ENCODE results near the gene GRIK3.
"Not testable (repeated sequence)": the region's sequence is repeated elsewhere in the genome, so short reads cannot be mapped to it uniquely, and the experiment has no call there.

GRIK3 gene

DNA sequence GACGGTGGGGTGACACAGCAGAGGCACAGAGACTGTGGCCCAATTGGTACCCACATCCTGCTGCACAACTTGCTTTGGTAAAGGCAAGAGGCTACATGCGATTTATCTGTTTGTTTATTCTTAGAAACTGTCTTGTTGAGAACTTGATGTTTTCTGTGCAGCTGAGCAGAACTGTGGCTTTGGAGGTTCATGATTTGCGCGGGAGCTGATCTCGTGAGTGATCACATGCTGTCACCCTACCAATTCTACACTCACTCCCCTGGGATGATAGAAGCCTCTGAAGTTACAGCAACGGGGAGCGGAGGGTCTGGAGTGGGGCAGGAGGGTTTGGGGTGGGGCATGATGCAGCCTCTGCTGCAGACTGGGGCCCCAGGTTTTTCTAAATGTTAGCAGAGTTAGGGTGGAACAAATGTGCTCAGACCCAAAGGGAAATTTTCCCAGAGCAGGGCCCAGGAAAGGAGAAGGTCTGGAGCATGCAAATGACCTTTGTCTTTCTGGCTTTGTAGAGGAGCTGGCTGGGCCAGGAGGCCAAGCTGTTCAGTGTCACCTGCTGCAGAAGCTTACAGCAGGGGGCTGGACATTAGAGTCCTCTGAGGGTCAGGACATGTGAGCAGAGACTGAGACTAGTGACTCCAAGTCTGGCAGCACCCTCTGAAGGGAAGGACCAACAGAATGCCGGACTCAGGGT lies 83.6 kb downstream of the GRIK3 start:
- no peak overlapping the region for H3K27ac ChIP-seq
- no peak for DNase-seq (ENCODE audit: low read depth, low spot score)

DNA sequence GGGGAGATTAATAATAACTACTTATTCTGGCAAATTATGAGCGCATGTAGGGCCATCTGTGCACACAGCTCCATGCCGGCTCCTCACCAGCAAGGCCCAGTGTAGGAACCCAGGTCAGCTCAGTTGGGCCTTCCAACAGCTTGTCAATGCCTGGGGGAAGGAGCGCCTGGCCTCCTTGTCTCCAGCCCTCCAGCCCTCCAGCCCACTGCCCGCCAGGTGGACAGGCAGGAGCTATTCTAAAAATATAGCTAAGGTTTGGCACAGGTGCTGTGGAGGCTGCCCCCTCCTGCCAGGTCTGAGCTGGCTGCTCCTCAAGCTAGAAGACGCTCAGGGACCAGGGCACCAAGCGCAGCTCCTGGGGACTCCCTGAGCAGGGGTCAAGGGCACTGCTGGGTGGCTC lies 85.7 kb downstream of the GRIK3 start:
- no peak overlapping the region for H3K27ac ChIP-seq
- DNase-seq (ENCODE audit: low read depth, low spot score) = no peak

DNA sequence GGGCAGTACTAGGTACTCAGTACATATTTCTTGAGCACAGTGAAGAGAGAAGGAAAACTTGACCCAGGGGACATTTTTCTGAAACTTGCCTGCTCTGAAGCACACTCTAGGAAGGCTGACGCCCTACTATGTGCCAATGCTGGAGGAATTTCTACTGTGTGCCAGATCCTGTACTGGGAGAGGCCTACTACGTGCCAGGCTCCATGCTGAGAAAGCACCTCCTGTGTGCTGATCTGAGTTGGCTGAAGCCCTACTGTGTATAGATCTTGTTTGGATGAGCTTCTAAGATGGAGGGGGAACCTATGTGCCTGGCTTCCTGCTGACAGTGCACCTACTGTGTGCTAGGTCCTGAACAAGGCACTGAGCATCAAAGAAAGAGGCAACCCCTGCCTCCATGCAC lies 86.2 kb downstream of the GRIK3 start:
- no peak for DNase-seq (ENCODE audit: low read depth, low spot score)
- H3K27ac ChIP-seq = no peak overlapping the region

DNA sequence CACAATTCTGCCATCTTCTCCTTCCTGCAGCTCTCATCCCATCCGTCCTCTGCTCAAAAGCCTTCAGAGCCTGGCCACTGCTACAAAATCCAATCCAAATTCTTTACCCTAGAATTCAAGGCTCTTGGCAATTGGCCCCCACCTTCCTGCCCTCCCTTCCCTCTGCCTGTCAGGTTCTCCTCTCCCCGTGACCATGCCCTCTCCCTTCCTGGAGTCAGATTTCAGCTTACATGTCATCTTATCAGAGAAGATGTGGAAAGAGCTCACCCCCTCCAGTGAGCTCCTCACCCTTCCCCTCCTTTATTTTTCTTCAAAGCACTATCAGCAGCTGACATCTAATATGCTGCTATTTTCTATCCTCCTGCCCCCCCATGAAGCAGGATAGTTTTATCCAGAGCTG lies 86.9 kb downstream of the GRIK3 start:
- no peak for DNase-seq (ENCODE audit: low read depth, low spot score)
- H3K27ac ChIP-seq = no peak overlapping the region

DNA sequence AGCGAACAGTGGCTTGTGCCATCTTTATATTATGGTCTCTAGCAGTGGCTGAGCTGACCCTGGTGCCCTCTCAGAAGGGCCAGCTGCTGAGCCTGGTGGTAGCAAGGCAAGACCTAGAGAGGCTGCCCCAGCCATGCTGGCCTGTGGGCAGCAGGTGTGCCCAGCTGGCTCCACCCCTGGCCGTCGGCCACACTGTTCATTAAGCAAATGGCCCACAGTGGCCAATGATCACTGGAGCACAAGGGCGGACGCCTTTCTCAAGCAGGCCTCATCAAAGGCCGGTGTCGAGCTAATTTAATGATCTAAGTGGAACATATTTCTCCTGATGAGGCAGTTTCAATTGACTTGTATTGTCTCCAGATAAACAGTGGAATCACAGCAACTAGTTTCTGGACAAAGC lies 89.4 kb downstream of the GRIK3 start:
- no peak for DNase-seq (ENCODE audit: low read depth, low spot score)
- H3K27ac ChIP-seq = no peak overlapping the region

DNA sequence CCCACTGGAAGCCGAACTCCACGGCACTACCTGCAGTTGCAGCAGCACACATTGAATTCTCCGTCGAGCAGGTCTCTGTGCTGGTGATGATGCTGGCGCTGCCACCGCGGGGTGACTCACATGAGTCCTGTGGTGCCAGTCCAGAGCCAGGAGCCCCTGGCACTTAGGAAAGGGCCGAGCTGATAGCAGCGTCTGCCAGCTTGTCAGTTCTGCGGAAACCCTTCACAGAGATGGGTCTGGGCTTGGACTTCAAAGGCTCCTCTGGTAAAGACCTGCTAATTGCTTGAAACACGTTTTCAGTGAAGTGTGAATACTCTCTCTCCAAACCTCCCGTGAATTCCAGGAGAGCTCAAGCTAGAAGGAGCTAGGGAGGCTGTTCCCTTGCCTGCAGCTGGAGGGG lies 92.2 kb downstream of the GRIK3 start:
- DNase-seq (ENCODE audit: low read depth, low spot score) = no peak
- no peak overlapping the region for H3K27ac ChIP-seq

DNA sequence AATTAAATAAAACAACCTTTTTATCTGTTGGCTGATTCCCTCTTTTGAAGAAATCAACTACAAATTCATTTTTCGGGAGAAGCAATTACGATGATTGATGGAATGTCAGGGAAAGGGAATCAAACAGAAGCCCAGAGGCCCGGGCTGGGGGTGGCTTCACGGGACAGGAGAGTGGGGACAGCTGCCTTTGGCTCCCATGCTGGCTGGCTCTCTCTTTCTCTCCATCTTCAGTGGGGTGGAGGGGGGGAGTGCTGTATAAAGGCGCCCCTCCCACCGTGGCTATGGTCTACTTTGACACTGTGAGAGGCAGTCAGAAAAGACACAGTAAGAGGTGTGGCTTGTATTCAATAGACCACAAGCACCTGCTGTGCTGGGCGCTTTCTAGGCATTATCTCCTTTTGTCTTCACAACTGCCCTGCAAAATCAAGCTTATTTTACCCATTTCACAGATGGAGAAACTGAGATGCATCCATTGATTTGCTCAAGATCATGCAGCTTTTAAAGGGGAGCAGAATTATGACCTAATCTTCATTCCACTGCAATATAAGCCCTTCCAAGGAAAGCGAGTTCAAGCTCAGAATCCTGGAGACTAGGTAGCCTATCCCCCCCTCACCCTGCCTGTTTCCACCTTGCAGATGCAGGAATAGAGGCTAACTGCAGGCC lies 92.9 kb downstream of the GRIK3 start:
- no peak overlapping the region for H3K27ac ChIP-seq
- no peak for DNase-seq (ENCODE audit: low read depth, low spot score)

DNA sequence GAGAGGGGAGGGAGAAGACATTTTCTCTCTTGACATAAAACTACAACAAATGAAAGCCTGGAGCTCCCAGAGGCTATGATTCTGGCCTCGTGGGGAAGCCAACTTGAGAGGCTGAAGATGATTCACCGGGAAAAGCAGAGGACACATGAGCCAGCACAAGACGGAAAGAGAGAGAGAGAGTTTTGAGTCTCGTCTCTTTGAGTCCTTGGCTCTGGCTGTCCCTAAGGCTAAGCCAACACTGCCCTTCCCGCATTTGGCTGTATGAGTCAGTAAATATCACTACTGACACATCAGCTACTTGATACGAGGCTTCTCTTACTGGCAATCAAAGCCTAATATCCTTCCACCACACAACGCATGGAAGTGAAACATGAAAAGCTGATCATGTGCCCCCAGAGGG lies 95.5 kb downstream of the GRIK3 start:
- H3K27ac ChIP-seq = no peak overlapping the region
- no peak for DNase-seq (ENCODE audit: low read depth, low spot score)

DNA sequence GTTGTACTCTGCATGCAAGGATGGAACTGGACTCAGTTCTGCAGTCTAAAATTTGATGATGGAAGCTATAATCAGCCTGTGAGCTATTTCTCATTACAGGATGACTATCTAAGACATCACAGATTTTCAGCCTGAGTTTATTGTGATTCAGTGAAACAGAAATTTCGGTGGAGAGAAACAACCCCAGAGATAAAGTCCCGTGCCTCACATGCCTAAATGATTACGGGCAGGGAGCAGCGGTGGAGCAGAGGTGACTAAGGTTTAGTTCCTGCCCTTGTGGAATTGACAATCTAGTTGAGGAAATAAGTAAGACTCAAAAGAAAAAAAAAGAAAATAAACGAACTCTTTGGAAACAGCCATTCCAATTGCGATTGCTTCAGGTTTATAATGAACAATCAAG lies 96.9 kb downstream of the GRIK3 start:
- no peak overlapping the region for H3K27ac ChIP-seq
- no peak for DNase-seq (ENCODE audit: low read depth, low spot score)

DNA sequence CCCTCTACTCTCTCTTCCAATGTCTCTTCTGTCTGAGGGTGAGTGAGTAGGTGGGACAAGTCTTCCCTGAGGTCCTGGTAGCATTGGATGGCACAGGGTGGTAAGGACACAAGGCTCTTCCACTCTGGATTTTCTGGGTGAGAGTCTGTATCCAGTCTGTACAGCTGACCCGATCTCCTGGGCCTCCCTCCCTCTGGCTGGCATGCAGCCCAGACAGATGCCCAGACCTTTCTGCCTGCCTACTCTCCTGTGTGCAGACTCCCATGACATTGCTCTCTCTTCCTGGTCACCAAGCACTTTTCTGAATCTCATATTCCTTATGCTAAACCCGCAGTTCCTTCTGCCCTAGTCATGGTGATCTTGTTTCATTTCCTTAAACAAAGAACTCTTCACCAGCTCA lies 100.3 kb downstream of the GRIK3 start:
- DNase-seq (ENCODE audit: low read depth, low spot score) = no peak
- no peak overlapping the region for H3K27ac ChIP-seq

DNA sequence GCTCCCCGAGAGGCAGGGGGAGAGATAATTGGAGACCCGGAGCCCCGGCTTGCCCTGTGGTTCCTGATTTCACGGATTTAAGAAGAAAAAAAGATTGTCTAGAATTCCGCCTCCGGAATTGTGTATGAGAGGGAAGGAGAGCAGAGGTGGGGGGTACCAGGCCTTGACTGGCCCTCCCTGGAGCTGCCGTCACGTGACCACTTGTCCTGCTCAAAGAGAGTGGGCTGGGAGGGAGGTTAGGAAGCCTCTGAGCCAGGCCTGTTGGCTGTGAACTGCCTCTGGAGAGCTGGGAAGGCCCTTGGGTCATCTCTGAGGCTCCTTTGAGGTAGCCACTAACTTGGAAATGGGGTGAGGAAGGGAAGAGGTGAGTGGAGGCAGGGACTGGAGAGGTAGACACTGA lies 106.5 kb downstream of the GRIK3 start:
- no peak overlapping the region for H3K27ac ChIP-seq
- no peak for DNase-seq (ENCODE audit: low read depth, low spot score)

DNA sequence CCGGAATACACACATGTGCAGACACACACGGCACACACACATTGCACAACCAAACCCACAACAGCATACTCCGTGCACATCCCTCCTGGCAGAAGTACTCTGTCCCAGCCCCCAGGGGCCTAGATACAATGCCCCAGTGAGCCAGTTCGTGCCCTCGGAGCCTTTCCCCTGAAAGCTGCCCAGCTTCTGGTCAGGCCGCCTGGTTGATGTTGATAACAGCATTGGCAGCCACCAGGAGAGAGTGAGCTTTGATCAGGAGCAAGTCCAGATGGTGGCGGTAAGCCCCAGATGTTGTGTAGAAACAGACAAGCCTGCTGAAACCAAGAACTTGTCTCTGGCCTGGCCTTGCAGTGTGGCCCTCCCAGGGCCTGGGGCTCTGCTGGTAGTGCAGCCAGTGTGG lies 109.1 kb downstream of the GRIK3 start:
- DNase-seq (ENCODE audit: low read depth, low spot score) = no peak
- no peak overlapping the region for H3K27ac ChIP-seq

DNA sequence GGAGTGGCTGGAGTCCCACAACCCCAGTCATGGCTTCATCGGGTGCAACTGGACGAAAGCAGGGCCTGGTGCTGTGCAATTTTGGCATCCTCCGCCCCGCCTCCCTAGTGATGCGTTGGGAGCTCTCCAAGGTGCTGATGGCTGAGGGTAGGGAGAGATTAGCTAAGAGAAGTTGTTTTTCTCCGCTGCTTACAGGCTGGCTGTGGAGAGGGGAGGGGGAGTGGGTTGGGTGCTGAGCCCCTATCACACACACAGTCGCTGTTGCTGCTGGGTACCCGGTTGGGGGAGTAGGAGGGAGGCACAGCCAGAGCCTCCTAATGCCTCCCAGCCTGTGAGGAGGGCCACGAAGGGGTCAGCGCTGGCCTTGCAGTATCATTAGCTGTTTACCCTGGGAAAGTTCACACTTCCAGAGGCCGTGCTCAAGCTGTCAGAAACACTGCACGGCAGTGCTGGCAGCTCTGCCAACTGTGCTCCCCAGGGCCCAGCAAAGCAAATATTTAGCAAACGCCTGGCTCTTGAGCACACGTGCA lies 110.0 kb downstream of the GRIK3 start:
- no peak for DNase-seq (ENCODE audit: low read depth, low spot score)
- no peak overlapping the region for H3K27ac ChIP-seq

DNA sequence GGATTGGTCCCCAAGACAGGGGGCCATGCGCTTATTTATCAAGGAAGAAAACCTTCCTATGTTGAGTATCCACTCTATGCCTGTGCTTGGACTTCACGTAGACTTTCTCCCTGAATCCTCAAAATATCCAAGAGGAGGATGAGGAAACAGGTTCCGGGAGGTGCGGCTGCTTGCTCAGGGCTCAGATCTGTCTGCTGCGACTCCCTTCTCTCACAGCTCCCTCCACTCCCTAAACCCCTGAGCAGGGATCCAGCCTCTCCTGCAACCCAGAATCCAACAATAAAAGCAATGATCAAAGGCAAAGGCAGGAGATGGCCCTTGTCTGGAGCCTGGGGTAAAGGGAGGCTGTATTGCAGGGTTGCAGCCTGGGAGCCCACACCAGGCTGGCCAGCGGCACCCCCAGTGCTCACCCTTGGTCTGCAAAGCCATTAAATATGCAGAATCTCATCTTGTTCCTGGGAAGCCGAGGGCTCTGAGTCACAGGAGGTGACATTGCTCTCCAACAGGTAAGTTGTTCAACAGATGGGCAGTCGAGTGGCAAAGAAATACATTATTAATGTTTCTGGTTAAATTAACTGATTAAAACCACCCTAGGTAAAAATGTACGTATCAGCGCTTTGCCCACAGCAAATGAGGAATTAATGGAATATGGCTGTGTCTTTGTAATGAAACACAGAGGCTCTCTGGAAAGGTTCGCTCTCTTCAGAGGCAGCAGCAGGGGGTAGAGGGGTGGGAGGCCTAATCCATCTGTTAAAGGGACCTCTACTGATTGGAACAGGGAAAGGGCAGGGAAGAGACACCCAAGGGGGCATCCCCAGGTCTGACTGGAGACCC lies 111.5 kb downstream of the GRIK3 start:
- DNase-seq (ENCODE audit: low read depth, low spot score) = no peak
- no peak overlapping the region for H3K27ac ChIP-seq

DNA sequence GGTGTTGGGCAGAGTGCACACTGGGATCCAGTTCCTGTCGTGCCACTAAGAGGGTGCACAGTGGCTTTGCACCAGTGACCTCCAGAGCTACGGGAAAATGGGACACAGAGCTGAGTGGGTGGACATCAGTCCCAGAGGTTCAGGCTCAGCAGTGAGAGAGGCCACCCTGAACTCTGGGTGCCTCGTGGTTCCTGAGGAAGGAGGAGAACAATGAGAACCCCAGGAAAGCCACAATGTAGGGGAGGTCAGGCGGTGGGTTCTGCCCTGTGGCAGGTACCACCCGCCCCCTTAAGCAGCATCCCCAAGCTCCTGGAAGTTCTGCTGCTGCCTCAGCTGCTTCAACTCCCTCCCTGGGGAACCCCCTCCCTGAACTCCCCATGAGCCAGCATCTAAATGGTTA lies 112.2 kb downstream of the GRIK3 start:
- DNase-seq (ENCODE audit: low read depth, low spot score) = no peak
- no peak overlapping the region for H3K27ac ChIP-seq

DNA sequence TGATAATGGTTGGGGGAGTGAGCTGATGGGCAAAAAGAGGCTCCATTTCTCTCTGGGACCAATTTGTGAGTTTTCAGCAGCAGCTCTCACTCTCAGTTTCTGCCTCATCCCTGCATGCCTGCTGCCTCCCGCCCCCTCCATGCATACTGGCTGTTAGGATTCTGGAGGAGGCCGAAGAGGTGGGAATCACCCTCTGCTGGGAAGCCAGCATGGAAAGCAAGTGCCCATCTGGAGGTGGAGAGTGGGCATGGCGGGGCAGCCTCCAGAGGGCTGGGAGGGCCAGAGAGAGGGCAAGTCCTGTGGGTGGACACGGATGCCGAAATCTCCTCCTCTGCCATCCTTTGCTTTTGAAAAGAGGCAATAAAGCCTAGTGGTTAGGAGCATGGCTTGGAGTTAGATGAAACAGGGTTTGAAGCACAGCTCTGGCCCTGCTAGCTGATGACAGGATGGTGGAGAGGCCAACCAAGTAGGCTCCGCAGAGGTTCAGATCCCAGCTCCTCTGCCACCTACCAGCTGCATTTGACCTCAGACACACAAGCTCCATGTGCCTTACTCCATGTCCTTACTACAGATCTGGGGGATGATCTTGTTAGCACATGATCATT lies 113.4 kb downstream of the GRIK3 start:
- no peak overlapping the region for H3K27ac ChIP-seq
- DNase-seq (ENCODE audit: low read depth, low spot score) = no peak

DNA sequence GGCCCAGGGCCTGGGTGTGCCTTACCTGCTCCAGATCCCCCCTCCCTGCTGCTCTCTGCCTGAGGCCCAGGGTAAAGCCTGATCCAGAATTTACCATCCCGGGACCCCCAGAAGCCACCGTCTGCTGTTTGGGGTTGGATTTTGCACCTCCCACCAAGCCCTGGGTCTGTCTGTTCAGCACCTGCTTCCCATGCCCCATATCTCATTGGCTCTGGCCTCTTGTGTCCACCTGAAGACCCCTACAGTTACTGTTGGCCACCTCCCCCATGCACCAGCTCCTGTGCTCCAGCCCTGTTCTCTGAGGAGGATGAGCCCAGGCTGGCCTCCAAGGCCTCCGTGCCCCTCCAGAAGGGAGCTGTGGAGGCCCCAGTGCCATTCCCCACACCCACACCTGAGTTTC lies 113.9 kb downstream of the GRIK3 start:
- no peak overlapping the region for H3K27ac ChIP-seq

DNA sequence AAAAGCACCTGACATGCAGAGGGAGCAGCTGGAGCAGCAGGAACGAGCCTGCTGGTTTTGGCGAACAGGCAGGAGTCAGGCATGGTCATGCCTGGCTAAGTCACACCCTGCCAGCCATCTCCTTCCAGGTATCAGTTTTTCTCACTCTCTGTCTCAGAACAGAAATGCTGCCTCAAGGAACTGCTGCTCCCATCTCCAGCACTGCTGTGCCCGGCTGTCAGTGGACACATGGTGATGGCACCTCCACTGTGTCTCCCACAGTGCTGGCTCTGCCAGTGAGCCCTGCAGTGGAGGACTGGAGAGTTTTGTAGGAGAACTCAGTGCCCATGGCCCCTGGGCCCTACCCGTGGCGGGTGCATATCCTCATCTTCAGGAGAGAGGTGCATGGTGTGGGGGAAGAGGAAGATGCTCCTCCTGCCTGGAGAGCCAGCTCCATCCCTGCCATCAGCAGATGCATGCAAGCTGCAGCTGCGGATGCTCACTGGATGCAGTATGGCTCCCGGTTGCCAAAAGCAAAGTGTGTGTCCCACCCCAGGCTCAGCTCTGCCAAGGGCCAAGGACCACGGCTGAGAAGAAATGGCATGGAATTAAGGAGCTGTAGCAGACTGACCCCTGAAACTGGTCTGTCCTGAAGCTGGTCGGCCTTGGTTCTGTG lies 114.7 kb downstream of the GRIK3 start:
- DNase-seq (ENCODE audit: low read depth, low spot score) = no peak
- no peak overlapping the region for H3K27ac ChIP-seq

More for the DNA sequence above, 113.9 kb downstream of the GRIK3 start:
- DNase-seq (ENCODE audit: low read depth, low spot score) = no peak

DNA sequence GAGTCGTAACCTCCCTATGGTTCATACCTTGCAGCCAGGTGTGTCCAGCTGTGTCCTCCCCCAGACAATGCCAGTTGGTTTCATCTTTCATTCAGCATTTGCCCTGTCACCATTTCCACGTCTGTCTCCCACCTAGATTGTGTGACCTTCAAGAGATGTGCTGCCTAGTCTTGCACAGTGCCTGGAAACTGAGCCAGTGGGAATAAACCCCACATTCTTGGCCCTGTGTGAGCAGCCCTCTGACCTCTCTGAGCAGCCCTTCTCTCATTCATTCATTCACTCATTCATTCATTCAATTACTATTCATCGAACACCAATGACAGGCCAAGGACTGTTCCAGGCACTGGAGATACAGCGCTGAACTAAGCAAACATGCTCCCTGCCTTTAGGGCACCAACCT lies 115.7 kb downstream of the GRIK3 start:
- H3K27ac ChIP-seq = no peak overlapping the region
- DNase-seq (ENCODE audit: low read depth, low spot score) = no peak

DNA sequence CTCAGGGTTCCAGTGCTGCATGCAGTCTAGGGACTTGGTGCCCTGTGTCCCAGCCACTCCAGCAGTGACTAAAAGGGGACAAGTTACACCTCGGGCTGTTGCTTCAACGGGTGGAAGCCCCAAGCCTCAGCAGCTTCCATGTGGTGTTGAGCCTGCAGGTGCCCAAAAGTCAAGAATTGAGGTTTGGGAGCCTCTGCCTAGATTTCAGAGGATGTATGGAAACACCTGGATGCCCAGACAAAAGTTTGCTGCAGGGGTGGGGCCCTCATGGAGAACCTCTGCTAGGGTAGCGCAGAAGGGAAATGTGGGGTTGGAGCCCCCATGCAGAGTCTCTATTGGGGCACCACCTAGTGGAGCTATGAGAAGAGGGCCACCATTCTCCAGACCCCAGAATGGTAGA lies 117.8 kb downstream of the GRIK3 start:
- not testable (repeated sequence) for DNase-seq (ENCODE audit: low read depth, low spot score)

More for the DNA sequence above, 117.8 kb downstream of the GRIK3 start:
- not testable (repeated sequence) for H3K27ac ChIP-seq

All from epithelial cell of prostate (primary cell).